GM19324 (cell line): Measurements from ENCODE around the gene KNDC1.

ENCODE experiments used
- ATAC-seq: cut with Tn5 transposase; IDR thresholded peaks from one replicate; pipeline ENCODE4 v1.9.1; 2021; ENCODE audit warnings: mild to moderate bottlenecking, moderate library complexity; ENCODE audit not compliant: unreplicated experiment, low FRiP score

KNDC1 gene

GRCh38 chr10:133236401-133237240 lies 76.6 kb downstream of the KNDC1 start:
- no peak for ATAC-seq

- no peak for ATAC-seq
Observed at GRCh38 chr10:133237241-133237587, 77.2 kb downstream of the KNDC1 start.

- ATAC-seq, result no peak
Observed at GRCh38 chr10:133237588-133238465, 77.8 kb downstream of the KNDC1 start, which contains the start of gene VENTX. TSS of gene VENTX (plus strand) at chr10:133237855. CDS start at chr10:133237915, 60 bp downstream.

GRCh38 chr10:133238466-133238804 lies 78.4 kb downstream of the KNDC1 start:
- ATAC-seq, result no peak

GRCh38 chr10:133239990-133240389 lies 80.0 kb downstream of the KNDC1 start:
- ATAC-seq, result no peak

GRCh38 chr10:133241501-133242205 lies 81.6 kb downstream of the KNDC1 start:
- ATAC-seq, result no peak

GRCh38 chr10:133242611-133243356 lies 82.8 kb downstream of the KNDC1 start:
- no peak for ATAC-seq

GRCh38 chr10:133243593-133243992 lies 83.6 kb downstream of the KNDC1 start:
- no peak for ATAC-seq

- ATAC-seq, result no peak
Observed at GRCh38 chr10:133245439-133246235, 85.6 kb downstream of the KNDC1 start.

- ATAC-seq, result no peak
Observed at GRCh38 chr10:133246236-133246626, 86.2 kb downstream of the KNDC1 start.

GRCh38 chr10:133247681-133248333 lies 87.8 kb downstream of the KNDC1 start:
- no peak for ATAC-seq

- ATAC-seq, result no peak
Observed at GRCh38 chr10:133248334-133248715, 88.3 kb downstream of the KNDC1 start.

GRCh38 chr10:133249094-133249780 lies 89.2 kb downstream of the KNDC1 start:
- ATAC-seq, result no peak

- no peak for ATAC-seq
Observed at GRCh38 chr10:133249975-133250754, 90.1 kb downstream of the KNDC1 start.

GRCh38 chr10:133251388-133252222 lies 91.6 kb downstream of the KNDC1 start:
- no peak for ATAC-seq

GRCh38 chr10:133252223-133252552 lies 92.2 kb downstream of the KNDC1 start:
- ATAC-seq, result no peak

- no peak for ATAC-seq
Observed at GRCh38 chr10:133253361-133253955, 93.4 kb downstream of the KNDC1 start.
